CD4-positive, alpha-beta T cell treated with Interleukin-12 subunit alpha and Interleukin-12 subunit beta, for 1 hour (primary cell): Measurements from ENCODE around the gene IDS.
A peak's percentile ranks its signal among the peaks of the same experiment; 100 is the strongest.
"Not testable (repeated sequence)": the region's sequence is repeated elsewhere in the genome, so short reads cannot be mapped to it uniquely, and the experiment has no call there.

Experiments used
- DNase-seq: peaks from one replicate; pipeline ENCODE4 v3.0.0-alpha.2; 2020

The IDS gene

GRCh38 chrX:149504915-149505651 lies at the start of gene IDS:
IDS (minus strand) TSS chrX:149505306; CDS start chrX:149505137, 169 bp downstream.
- DNase-seq, result peak; percentile 92

GRCh38 chrX:149551939-149552248 lies 46.8 kb upstream of the IDS start:
- not testable (repeated sequence) for DNase-seq

GRCh38 chrX:149551245-149551938 lies 46.3 kb upstream of the IDS start:
- not testable (repeated sequence) for DNase-seq

GRCh38 chrX:149550454-149550853 lies 45.3 kb upstream of the IDS start:
- DNase-seq, result not testable (repeated sequence)

- DNase-seq, result not testable (repeated sequence)
Measured at GRCh38 chrX:149549701-149550100, 44.6 kb upstream of the IDS start, which contains the start of gene HSFX3. HSFX3 (minus strand) TSS chrX:149549924; CDS start chrX:149549852, 72 bp downstream.

GRCh38 chrX:149547782-149548181 lies 42.7 kb upstream of the IDS start:
- not testable (repeated sequence) for DNase-seq

GRCh38 chrX:149546962-149547361 lies 41.9 kb upstream of the IDS start:
- DNase-seq, result not testable (repeated sequence)

- not testable (repeated sequence) for DNase-seq
Measured at GRCh38 chrX:149545545-149546543, 40.7 kb upstream of the IDS start.

- DNase-seq, result no peak
Measured at GRCh38 chrX:149541521-149542047, 36.5 kb upstream of the IDS start.

GRCh38 chrX:149540621-149541520 lies 35.8 kb upstream of the IDS start, which contains the start of gene EOLA1:
EOLA1 (plus strand) TSS chrX:149541012; CDS start chrX:149545631, 4,619 bp downstream.
- peak; percentile 90 for DNase-seq

- peak; percentile 90 for DNase-seq
Measured at GRCh38 chrX:149540131-149540620, 35.1 kb upstream of the IDS start.

GRCh38 chrX:149539283-149540130 lies 34.4 kb upstream of the IDS start:
- peak; percentile 93 for DNase-seq

GRCh38 chrX:149537474-149537873 lies 32.4 kb upstream of the IDS start:
- DNase-seq, result not testable (repeated sequence)

GRCh38 chrX:149534926-149535602 lies 30.0 kb upstream of the IDS start:
- not testable (repeated sequence) for DNase-seq

- not testable (repeated sequence) for DNase-seq
Measured at GRCh38 chrX:149533999-149534398, 28.9 kb upstream of the IDS start.

GRCh38 chrX:149532868-149533267 lies 27.8 kb upstream of the IDS start:
- not testable (repeated sequence) for DNase-seq

GRCh38 chrX:149531599-149531998 lies 26.5 kb upstream of the IDS start:
- DNase-seq, result no peak

- no peak for DNase-seq
Measured at GRCh38 chrX:149528381-149528780, 23.3 kb upstream of the IDS start.

- peak; percentile 73 for DNase-seq
Measured at GRCh38 chrX:149527705-149528104, 22.6 kb upstream of the IDS start.
